GM12878 (cell line): Measurements from ENCODE around the gene SLX9. TPM values are rescaled to one million over a fixed set of nuclear protein-coding genes. Genes with fewer than 3 reads are reported as not detected.

ENCODE experiments used
- BCLAF1 ChIP-seq: fragments of 450-650 bp; IDR thresholded peaks from 2 replicates; pipeline ENCODE4 v1.6.1; 2017; ENCODE audit warnings: antibody characterized with exemption, mild to moderate bottlenecking, moderate library complexity
- E2F8 ChIP-seq: fragments of 450-650 bp; IDR thresholded peaks from 2 replicates; pipeline ENCODE4 v1.6.1; 2018; ENCODE audit warnings: mild to moderate bottlenecking, low read depth, moderate library complexity; ENCODE audit not compliant: partially characterized antibody
- NFYB ChIP-seq: IDR thresholded peaks from 2 replicates; pipeline ENCODE4 v1.6.1; 2011; ENCODE audit warnings: low read depth, mild to moderate bottlenecking, low read length, improper control_type of control experiment, moderate library complexity; ENCODE audit not compliant: insufficient read depth
- polyA plus RNA-seq, 11 experiments: library from polyadenylated mRNA; depleted of rRNA in 4 of 11; unstranded in 6 of 11; stranded (reverse) in 5 of 11; fragments of >200 nt; fragmentation: Nextera tagmentation in 4 of 11; fragmentation: Illumina TruSeq in 1 of 11; extraction: Ambion mirVana in 4 of 11; extraction: Trizol in 1 of 11; gene quantifications; 1 replicate in 1 of 11; 2 replicates in 10 of 11; pipeline versions ENCODE4 v1.2.1 to v1.2.3, GENCODE V29; 2011 to 2016; ENCODE audit warnings: inconsistent platforms in 2 of 11, missing spikeins in 2 of 11, low read depth in 1 of 11
- total RNA-seq, 4 experiments: library from RNA; depleted of rRNA in 3 of 4; stranded (reverse); fragments of >200 nt in 3 of 4; fragmentation: Illumina TruSeq in 1 of 4; extraction: Trizol in 1 of 4; gene quantifications; 2 replicates each; pipeline versions ENCODE4 v1.2.1 to v1.2.3, GENCODE V29; 2013 to 2021

The SLX9 gene
- total and polyA plus RNA-seq, 10 of the 15 experiments (the other 5 are each of a cell fraction or from before 2014, with no cell fraction given) = 0.69 to 81.3 (median 33.9) TPM

- TF ChIP-seq E2F8 (no peak), BCLAF1 (no peak), NFYB (no peak)
Measured at GRCh38 chr21:44935533-44935927, 4.3 kb upstream of the SLX9 start (continued).
